Loucy (cell line): ENCODE data around the gene SLTM.

Source experiments
- H2AFZ ChIP-seq: fragments of 200-600 bp; sonication (generic); 2 replicates; pipeline ENCODE4 v1.6.0; 2016; ENCODE audit warnings: antibody characterized with exemption, mild to moderate bottlenecking, low read length, moderate library complexity
- H3F3A ChIP-seq: fragments of 200-600 bp; 2 replicates; pipeline ENCODE4 v1.6.0; 2016; ENCODE audit warnings: antibody characterized with exemption, low read depth, mild to moderate bottlenecking
- H3K27me3 ChIP-seq: fragments of 200-600 bp; sonication (generic); 2 replicates; pipeline ENCODE4 v1.6.1; 2014; ENCODE audit warnings: low read length, mild to moderate bottlenecking; ENCODE audit not compliant: insufficient read depth, poor library complexity, severe bottlenecking
- H3K36me3 ChIP-seq: fragments of 200-600 bp; sonication (generic); 2 replicates; pipeline ENCODE4 v1.6.1; 2016; ENCODE audit warnings: low read length; ENCODE audit not compliant: insufficient read depth
- H3K4me1 ChIP-seq: fragments of 200-600 bp; sonication (generic); 2 replicates; pipeline ENCODE4 v1.5.1; 2014; ENCODE audit warnings: low read length, mild to moderate bottlenecking; ENCODE audit not compliant: insufficient read depth, poor library complexity, severe bottlenecking
- H3K4me2 ChIP-seq: fragments of 200-600 bp; sonication (generic); 2 replicates; pipeline ENCODE4 v1.6.0; 2014; ENCODE audit warnings: antibody characterized with exemption, low read length, low read depth, mild to moderate bottlenecking; ENCODE audit not compliant: poor library complexity, severe bottlenecking
- H3K4me3 ChIP-seq: fragments of 200-600 bp; sonication (generic); 2 replicates; pipeline ENCODE4 v1.5.1; 2014; ENCODE audit warnings: low read length, mild to moderate bottlenecking, mixed read lengths; ENCODE audit not compliant: poor library complexity, severe bottlenecking
- H3K79me2 ChIP-seq: fragments of 200-600 bp; sonication (generic); 2 replicates; pipeline ENCODE4 v1.6.1; 2014; ENCODE audit warnings: low read length; ENCODE audit not compliant: insufficient read depth
- H3K9ac ChIP-seq: fragments of 200-600 bp; sonication (generic); 2 replicates; pipeline ENCODE4 v1.6.0; 2014; ENCODE audit warnings: mild to moderate bottlenecking, low read depth, low read length, moderate library complexity; ENCODE audit not compliant: poor library complexity, severe bottlenecking
- H3K9me2 ChIP-seq: fragments of 200-600 bp; sonication (generic); replicated peaks from 2 replicates; pipeline ENCODE4 v1.6.1; 2016; ENCODE audit warnings: low read depth, low read length, mixed read lengths
- H3K9me3 ChIP-seq: fragments of 200-600 bp; sonication (generic); 2 replicates; pipeline ENCODE4 v1.6.1; 2014; ENCODE audit warnings: mild to moderate bottlenecking, antibody characterized with exemption, low read length, low read depth; ENCODE audit not compliant: insufficient read depth
- H4K20me1 ChIP-seq: fragments of 200-600 bp; sonication (generic); 2 replicates; pipeline ENCODE4 v1.6.0; 2014; ENCODE audit warnings: antibody characterized with exemption, low read length, mild to moderate bottlenecking; ENCODE audit not compliant: insufficient read depth, poor library complexity, severe bottlenecking
- CTCF ChIP-seq: fragments of 200-600 bp; sonication (generic); conservative IDR thresholded peaks from 2 replicates; pipeline ENCODE4 v1.5.1; 2014; ENCODE audit warnings: mild to moderate bottlenecking, antibody characterized with exemption, low read length
- EZH2phosphoT487 ChIP-seq: fragments of 200-600 bp; IDR thresholded peaks from 2 replicates; pipeline ENCODE4 v1.6.1; 2018; ENCODE audit warnings: antibody characterized with exemption, mild to moderate bottlenecking, moderate library complexity, borderline replicate concordance

Gene SLTM

GRCh38 chr15:58910456-58910855 lies 23.0 kb downstream of the SLTM start:
- peaks cover 71% of the 10 kb centered on the region; the same call in 1 of the 2 replicates for H3K36me3 ChIP-seq
- no peaks in the 10 kb centered on the region for H3K9me2 ChIP-seq
- H3K4me1 ChIP-seq, result peaks cover 4% of the 10 kb centered on the region
- H3K27me3 ChIP-seq, result no peaks in the 10 kb centered on the region
- no peak overlapping the region for H3K4me3 ChIP-seq
- H4K20me1 ChIP-seq, result peaks cover 4% of the 10 kb centered on the region
- no peaks in the 10 kb centered on the region for H3F3A ChIP-seq
- H3K9me3 ChIP-seq, result no peaks in the 10 kb centered on the region
- no peak overlapping the region for H3K9ac ChIP-seq
- H2AFZ ChIP-seq, result no peak overlapping the region
- peaks cover 39% of the 10 kb centered on the region for H3K79me2 ChIP-seq
- no peak for TF ChIP-seq EZH2phosphoT487
- H3K4me2 ChIP-seq, result no peak overlapping the region

- Histone ChIP-seq H2AFZ (no peak overlapping the region), H3F3A (no peaks in the 10 kb centered on the region), H3K79me2 (peaks cover 38% of the 10 kb centered on the region), H3K36me3 (peaks cover 65% of the 10 kb centered on the region; the same call in 1 of the 2 replicates), H3K9me3 (no peaks in the 10 kb centered on the region), H4K20me1 (peaks cover 3% of the 10 kb centered on the region), H3K9me2 (no peaks in the 10 kb centered on the region), H3K4me3 (no peak overlapping the region), H3K4me1 (peaks cover 4% of the 10 kb centered on the region), H3K4me2 (no peak overlapping the region), H3K27me3 (no peaks in the 10 kb centered on the region), H3K9ac (no peak overlapping the region)
- no peak for TF ChIP-seq CTCF
- no peak for TF ChIP-seq EZH2phosphoT487
These were observed 23.9 kb downstream of the SLTM start for GRCh38 chr15:58909616-58910015.

- no peaks in the 10 kb centered on the region for H3K9me3 ChIP-seq
- no peaks in the 10 kb centered on the region for H3K9me2 ChIP-seq
- H3K36me3 ChIP-seq, result peaks cover 65% of the 10 kb centered on the region; the same call in 1 of the 2 replicates
- H3K9ac ChIP-seq, result no peak overlapping the region
- H3K4me3 ChIP-seq, result no peak overlapping the region
- H3K27me3 ChIP-seq, result no peaks in the 10 kb centered on the region
- H2AFZ ChIP-seq, result no peak overlapping the region
- TF ChIP-seq CTCF (no peak), EZH2phosphoT487 (no peak)
- peaks cover 4% of the 10 kb centered on the region for H3K4me1 ChIP-seq
- H3K79me2 ChIP-seq, result peaks cover 35% of the 10 kb centered on the region
- peaks cover 3% of the 10 kb centered on the region for H4K20me1 ChIP-seq
- H3F3A ChIP-seq, result no peaks in the 10 kb centered on the region
- H3K4me2 ChIP-seq, result no peak overlapping the region
These were observed 24.7 kb downstream of the SLTM start for GRCh38 chr15:58908550-58909309.

GRCh38 chr15:58900631-58901030 lies 32.8 kb downstream of the SLTM start:
- H3K4me2 ChIP-seq, result no peak overlapping the region
- no peak overlapping the region for H3K4me3 ChIP-seq
- no peaks in the 10 kb centered on the region for H3F3A ChIP-seq
- no peaks in the 10 kb centered on the region for H3K4me1 ChIP-seq
- no peak for TF ChIP-seq CTCF
- TF ChIP-seq EZH2phosphoT487, result no peak
- peaks cover 67% of the 10 kb centered on the region for H3K36me3 ChIP-seq
- H3K79me2 ChIP-seq, result peaks cover 11% of the 10 kb centered on the region; the same call in 1 of the 2 replicates
- H3K9me3 ChIP-seq, result no peaks in the 10 kb centered on the region
- H3K9ac ChIP-seq, result no peak overlapping the region
- no peaks in the 10 kb centered on the region for H3K27me3 ChIP-seq
- H3K9me2 ChIP-seq, result no peaks in the 10 kb centered on the region
- peaks cover 4% of the 10 kb centered on the region for H4K20me1 ChIP-seq
- no peak overlapping the region for H2AFZ ChIP-seq
